Aorta (tissue), 5 donors: ENCODE results near the gene SSH3. TPM values are rescaled to one million over a fixed set of nuclear protein-coding genes. Genes with fewer than 3 reads are reported as not detected.

Experiments
- ATAC-seq: fragments of 200-7000 bp; cut with Tn5 transposase; one replicate; pipeline ENCODE4 v1.9.1; 2022; ENCODE audit warnings: moderate library complexity; ENCODE audit not compliant: low FRiP score
- DNase-seq, 2 donors: peaks; one replicate each; pipeline ENCODE4 v3.0.0-alpha.2; 2020
- H3K27ac ChIP-seq, 2 donors: one replicate each; pipeline ENCODE4 v1.5.1; 2013; ENCODE audit warnings: low read length in 2 of 2, mild to moderate bottlenecking in 2 of 2, moderate library complexity in 2 of 2, control low read depth in 1 of 2, inconsistent platforms in 1 of 2, low read depth in 1 of 2
- H3K27me3 ChIP-seq, 2 donors: one replicate each; pipeline ENCODE4 v1.6.1; 2013; ENCODE audit warnings: control low read depth in 1 of 2, low read length in 1 of 2, mild to moderate bottlenecking in 1 of 2, moderate library complexity in 1 of 2; ENCODE audit not compliant: insufficient read depth in 2 of 2, control insufficient read depth in 1 of 2
- H3K36me3 ChIP-seq, 2 donors: one replicate each; pipeline ENCODE4 v1.6.1; 2013; ENCODE audit warnings: control low read depth in 1 of 2, low read length in 1 of 2, mild to moderate bottlenecking in 1 of 2; ENCODE audit not compliant: insufficient read depth in 2 of 2, control insufficient read depth in 1 of 2
- H3K4me1 ChIP-seq, 2 donors: one replicate each; pipeline ENCODE4 v1.6.1; 2013; ENCODE audit warnings: low read length in 2 of 2, control low read depth in 1 of 2, mild to moderate bottlenecking in 1 of 2, moderate library complexity in 1 of 2; ENCODE audit not compliant: insufficient read depth in 2 of 2, control insufficient read depth in 1 of 2
- H3K4me3 ChIP-seq, 2 donors: one replicate each; pipeline ENCODE4 v1.5.1; 2013; ENCODE audit warnings: low read length in 2 of 2, control low read depth in 1 of 2, mild to moderate bottlenecking in 1 of 2
- H3K9me3 ChIP-seq: one replicate; pipeline ENCODE4 v1.6.1; 2013; ENCODE audit warnings: mild to moderate bottlenecking, low read length; ENCODE audit not compliant: control insufficient read depth
- WGBS, 2 donors: extraction: QIAGEN DNeasy Blood & Tissue Kit; methylation state at CpG; one replicate each; pipeline ENCODE4 v1.1.7; 2013; 5-methylcytosine and 5-hydroxymethylcytosine counted together
- intact Hi-C, 2 donors: fragments of 100-400 bp; cut with DNase I; formaldehyde crosslinking; loops; one replicate each; pipeline versions ENCODE4 v1.14.2 to v1.15.0; 2022
- polyA plus RNA-seq, 2 donors: library from polyadenylated mRNA; stranded (reverse); fragments of 200-250 nt; gene quantifications; one replicate each; pipeline ENCODE4 v1.2.3, GENCODE V29; 2013
- total RNA-seq, 2 donors: library from RNA; stranded (reverse); fragmentation: NEBNext Ultra II Directional; extraction: Animal tissue kit (Norgen Biotek cat#: 25700); gene quantifications; one replicate each; pipeline ENCODE4 v1.2.1, GENCODE V29; 2021
- donor health status: healthy with polysubstance abuse.
- donor health status: Bipolar disorder and iron deficiency.
- donor health status: DM: no; HTN: no; CAD: no.
- donor health status: DM: no; HTN: no; CAD: no.
- donor health status: DM: yes; HTN: yes; CAD: no.

Gene SSH3
- total and polyA plus RNA-seq, 4 donors = 13.3 to 37.0 (median 25.7) TPM

DNA sequence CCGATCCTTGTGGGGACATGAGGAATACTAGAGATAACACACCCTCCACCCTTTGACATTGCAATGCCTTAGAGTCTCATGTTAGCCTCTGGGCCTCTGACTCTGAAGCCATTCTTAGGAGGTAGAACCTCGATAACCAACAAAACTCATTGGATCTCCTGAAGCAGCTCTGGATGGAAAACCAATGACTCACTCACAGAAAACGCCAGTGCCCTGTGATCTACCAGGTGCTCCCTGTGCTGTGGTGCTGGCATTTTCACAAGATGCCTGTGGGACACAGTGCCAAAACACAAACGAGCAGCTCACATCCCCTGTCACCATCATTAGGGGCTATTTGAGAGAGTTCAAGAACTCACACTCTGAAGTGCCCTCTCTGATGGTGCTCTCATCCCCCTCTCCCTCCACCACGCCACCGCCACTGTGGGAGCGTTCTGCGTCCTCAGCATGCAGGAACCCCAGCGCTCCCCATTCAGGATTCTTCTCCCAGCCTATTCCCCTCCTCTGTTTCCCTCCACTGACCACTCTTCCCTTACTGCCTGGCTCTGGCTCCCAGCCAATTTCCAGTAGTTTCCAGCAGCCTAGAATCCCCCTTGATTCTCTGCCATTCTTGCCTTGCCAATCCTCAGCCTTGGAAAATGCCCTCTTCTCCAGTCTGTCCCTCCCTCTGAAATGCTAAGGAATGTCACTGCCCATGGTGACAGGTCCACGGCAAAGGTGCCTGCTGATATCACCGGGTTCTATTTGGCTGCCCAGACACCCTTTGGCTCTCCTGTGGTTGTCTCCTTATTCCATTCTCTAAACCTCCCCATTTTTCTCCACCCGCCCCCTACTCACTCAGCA, 54.7 kb downstream of the SSH3 start:
- Histone ChIP-seq H3K4me1 (peaks cover 5 to 6% of the 10 kb centered on the region in 2 donors), H3K27me3 (no peaks in the 10 kb centered on the region), H3K4me3 (no peak overlapping the region), H3K9me3 (no peaks in the 10 kb centered on the region), H3K27ac (no peak overlapping the region), H3K36me3 (no peaks in the 10 kb centered on the region)
- 81 to 82% methylated on average over 12 of the region's 12 CpGs for WGBS, 2 donors
- DNase-seq = peak in 1 of 2 donors; percentile 38
- no peak for ATAC-seq
- intact Hi-C loops = loop anchor here (2.0 kb wide), 1 partner anchor 25 kb away; no protein-coding TSS in a partner anchor

Other genes starting within 250 kb of the SSH3 start
- gene RHOD, start 246.7 kb upstream of the SSH3 start, total RNA-seq = 10 to 100 TPM; 19.4 to 20.1 TPM
- 10 to 100 TPM; 28.4 to 33.6 TPM for gene RHOD, start 246.7 kb upstream of the SSH3 start, polyA plus RNA-seq
- 100 to 1,000 TPM in 1 of 2 donors, 10 to 100 TPM in 1; 64.0 to 106 TPM for gene KDM2A, start 184.3 kb upstream of the SSH3 start, total RNA-seq
- 10 to 100 TPM; 11.5 to 26.5 TPM for gene KDM2A, start 184.3 kb upstream of the SSH3 start, polyA plus RNA-seq
- 10 to 100 TPM; 53.8 to 77.6 TPM for gene GRK2, start 37.1 kb upstream of the SSH3 start, total RNA-seq
- 10 to 100 TPM; 29.3 to 53.6 TPM for gene GRK2, start 37.1 kb upstream of the SSH3 start, polyA plus RNA-seq
- 10 to 100 TPM; 43.2 to 96.1 TPM for gene ANKRD13D, start 14.2 kb upstream of the SSH3 start, total RNA-seq
- 100 to 1,000 TPM in 1 of 2 donors, 10 to 100 TPM in 1; 16.8 to 100 TPM for gene ANKRD13D, start 14.2 kb upstream of the SSH3 start, polyA plus RNA-seq
- gene POLD4, start 50.0 kb downstream of the SSH3 start, total RNA-seq = 10 to 100 TPM; 82.7 to 85.1 TPM
- 100 to 1,000 TPM; 175 to 338 TPM for gene POLD4, start 50.0 kb downstream of the SSH3 start, polyA plus RNA-seq
- gene CLCF1, start 70.1 kb downstream of the SSH3 start, total RNA-seq = 10 to 100 TPM in 1 of 2 donors, 1 to 10 TPM in 1; 7.7 to 12.0 TPM
- gene CLCF1, start 70.1 kb downstream of the SSH3 start, polyA plus RNA-seq = 10 to 100 TPM in 1 of 2 donors, 1 to 10 TPM in 1; 2.6 to 19.5 TPM
- 10 to 100 TPM; 14.6 to 25.1 TPM for gene RAD9A, start 88.5 kb downstream of the SSH3 start, total RNA-seq
- 10 to 100 TPM in 1 of 2 donors, 1 to 10 TPM in 1; 8.8 to 56.2 TPM for gene RAD9A, start 88.5 kb downstream of the SSH3 start, polyA plus RNA-seq
- 10 to 100 TPM; 61.7 to 64.8 TPM for gene PPP1CA, start 98.3 kb downstream of the SSH3 start, total RNA-seq
- gene PPP1CA, start 98.3 kb downstream of the SSH3 start, polyA plus RNA-seq = 10 to 100 TPM; 79.6 to 92.0 TPM
- 1 to 10 TPM; 4.2 to 9.5 TPM for gene TBC1D10C, start 100.6 kb downstream of the SSH3 start, total RNA-seq
- 1 to 10 TPM; 1.9 to 2.3 TPM for gene TBC1D10C, start 100.6 kb downstream of the SSH3 start, polyA plus RNA-seq
- gene CARNS1, start 112.1 kb downstream of the SSH3 start, total RNA-seq = 1 to 10 TPM; 7.0 to 9.3 TPM
- 1 to 10 TPM in 1 of 2 donors, under 1 TPM in 1; 0.38 to 8.1 TPM for gene CARNS1, start 112.1 kb downstream of the SSH3 start, polyA plus RNA-seq
- 10 to 100 TPM; 30.8 to 37.7 TPM for gene RPS6KB2, start 125.0 kb downstream of the SSH3 start, total RNA-seq
- 10 to 100 TPM; 38.2 to 84.8 TPM for gene RPS6KB2, start 125.0 kb downstream of the SSH3 start, polyA plus RNA-seq
- 1 to 10 TPM; 2.9 to 4.8 TPM for gene PTPRCAP, start 134.2 kb downstream of the SSH3 start, total RNA-seq
- 10 to 100 TPM in 1 of 2 donors, 1 to 10 TPM in 1; 2.0 to 13.8 TPM for gene PTPRCAP, start 134.2 kb downstream of the SSH3 start, polyA plus RNA-seq
- gene CORO1B, start 139.9 kb downstream of the SSH3 start, total RNA-seq = 10 to 100 TPM; 77.6 to 79.6 TPM
- 10 to 100 TPM; 45.7 to 96.7 TPM for gene CORO1B, start 139.9 kb downstream of the SSH3 start, polyA plus RNA-seq
- not detected for gene GPR152, start 149.2 kb downstream of the SSH3 start, total RNA-seq
- gene GPR152, start 149.2 kb downstream of the SSH3 start, polyA plus RNA-seq = not detected
- gene CABP4, start 151.8 kb downstream of the SSH3 start, total RNA-seq = 1 to 10 TPM; 2.4 TPM
- gene CABP4, start 151.8 kb downstream of the SSH3 start, polyA plus RNA-seq = 1 to 10 TPM in 1 of 2 donors, under 1 TPM in 1; 0.33 to 3.9 TPM
- gene TMEM134, start 165.7 kb downstream of the SSH3 start, total RNA-seq = 10 to 100 TPM; 34.1 to 37.6 TPM
- gene TMEM134, start 165.7 kb downstream of the SSH3 start, polyA plus RNA-seq = 10 to 100 TPM; 20.0 to 63.2 TPM
- gene AIP, start 179.5 kb downstream of the SSH3 start, total RNA-seq = 10 to 100 TPM; 61.2 to 63.1 TPM
- gene AIP, start 179.5 kb downstream of the SSH3 start, polyA plus RNA-seq = 100 to 1,000 TPM; 105 to 141 TPM
- 10 to 100 TPM; 40.5 to 48.8 TPM for gene PITPNM1, start 201.8 kb downstream of the SSH3 start, total RNA-seq
- 10 to 100 TPM; 11.8 to 22.5 TPM for gene PITPNM1, start 201.8 kb downstream of the SSH3 start, polyA plus RNA-seq
- 10 to 100 TPM; 40.8 to 65.6 TPM for gene CDK2AP2, start 204.6 kb downstream of the SSH3 start, total RNA-seq
- gene CDK2AP2, start 204.6 kb downstream of the SSH3 start, polyA plus RNA-seq = 100 to 1,000 TPM in 1 of 2 donors, 10 to 100 TPM in 1; 87.3 to 105 TPM
- not detected for gene CABP2, start 219.9 kb downstream of the SSH3 start, total RNA-seq
- gene CABP2, start 219.9 kb downstream of the SSH3 start, polyA plus RNA-seq = not detected